ENCODE measurements around the gene LCN2. TPM values are rescaled to one million over a fixed set of nuclear protein-coding genes. Genes with fewer than 3 reads are reported as not detected.
A peak's percentile ranks its signal among the peaks of the same experiment; 100 is the strongest.

The LCN2 gene
- total and polyA plus RNA-seq, 12 donors: 0.33 to 48.2 (median 1.2) TPM; not detected in 3

- Histone ChIP-seq H3K4me1 (replicated peaks in 1 of 2) (no peaks in the 10 kb centered on the region), H3K27ac (no peak overlapping the region), H3K27me3 (no peaks in the 10 kb centered on the region), H3K36me3 (replicated peaks in 1 of 2) (peaks cover 0 to 32% of the 10 kb centered on the region in 2 donors), H3K9me3 (replicated peaks in 1 of 3) (no peaks in the 10 kb centered on the region), H3K4me3 (no peak overlapping the region)
- peak in 4 of 7 donors; percentile 5 to 44 (median 8) for DNase-seq
- intact Hi-C loops (cut with DNase I): no loop called here
- 36 to 46% (median 40%) methylated on average over 3 of the region's 3 CpGs for WGBS, 4 donors
- TF ChIP-seq CTCF (IDR thresholded peaks at IDR 0.05) (no peak), POLR2A (IDR thresholded peaks at IDR 0.05) (no peak)
Observed at GRCh38 chr9:128118472-128118857, 30.8 kb upstream of the LCN2 start.

- Histone ChIP-seq H3K36me3 (replicated peaks in 1 of 2) (peaks cover 0 to 39% of the 10 kb centered on the region in 2 donors), H3K4me3 (no peak overlapping the region), H3K27me3 (no peaks in the 10 kb centered on the region), H3K9me3 (replicated peaks in 1 of 3) (no peaks in the 10 kb centered on the region), H3K27ac (no peak overlapping the region), H3K4me1 (replicated peaks in 1 of 2) (no peaks in the 10 kb centered on the region)
- no peak for TF ChIP-seq CTCF (IDR thresholded peaks at IDR 0.05)
- TF ChIP-seq POLR2A (IDR thresholded peaks at IDR 0.05): no peak
- peak in 5 of 7 donors; percentile 11 to 54 (median 17) for DNase-seq
- intact Hi-C loops (cut with DNase I): no loop called here
- 65 to 72% (median 69%) methylated on average over 10 to 15 of the region's 15 CpGs for WGBS, 4 donors
Observed at GRCh38 chr9:128118971-128119665, 30.1 kb upstream of the LCN2 start.

GRCh38 chr9:128120061-128120740, 29.1 kb upstream of the LCN2 start:
- peak in 5 of 7 donors; percentile 8 to 55 (median 23) for DNase-seq
- WGBS, 4 donors: 79 to 87% (median 83%) methylated on average over 14 to 20 of the region's 20 CpGs
- intact Hi-C loops (cut with DNase I): loop anchor here in 1 of 2 donors (5.0 kb wide), 1 partner anchor 178 kb away; no protein-coding TSS in a partner anchor
- Histone ChIP-seq H3K36me3 (replicated peaks in 1 of 2) (peaks cover 0 to 50% of the 10 kb centered on the region in 2 donors), H3K9me3 (replicated peaks in 1 of 3) (no peaks in the 10 kb centered on the region), H3K27me3 (no peaks in the 10 kb centered on the region), H3K4me3 (no peak overlapping the region), H3K27ac (no peak overlapping the region), H3K4me1 (replicated peaks in 1 of 2) (peaks cover under 1 to 4% of the 10 kb centered on the region in 2 donors)
- TF ChIP-seq CTCF (IDR thresholded peaks at IDR 0.05): no peak
- TF ChIP-seq POLR2A (IDR thresholded peaks at IDR 0.05): no peak

GRCh38 chr9:128120741-128121465, 28.4 kb upstream of the LCN2 start:
- Histone ChIP-seq H3K4me1 (replicated peaks in 1 of 2) (peaks cover 5 to 11% of the 10 kb centered on the region in 2 donors), H3K9me3 (replicated peaks in 1 of 3) (no peaks in the 10 kb centered on the region), H3K27ac (no peak overlapping the region), H3K27me3 (no peaks in the 10 kb centered on the region), H3K36me3 (replicated peaks in 1 of 2) (peaks cover 0 to 50% of the 10 kb centered on the region in 2 donors), H3K4me3 (no peak overlapping the region)
- TF ChIP-seq POLR2A (IDR thresholded peaks at IDR 0.05) (no peak), CTCF (IDR thresholded peaks at IDR 0.05) (no peak)
- DNase-seq: peak in 1 of 7 donors; percentile 19
- intact Hi-C loops (cut with DNase I): loop anchor here in 1 of 2 donors (5.0 kb wide), 1 partner anchor 179 kb away; no protein-coding TSS in a partner anchor
- WGBS, 4 donors: 82 to 90% (median 85%) methylated on average over 18 to 29 of the region's 29 CpGs

All from adrenal gland (tissue), 12 donors.